GM19193 (cell line): ENCODE results near the gene SGK1.

Experiments
- POLR2A ChIP-seq: IDR thresholded peaks from 4 replicates; pipeline ENCODE4 v1.6.1; 2011; ENCODE audit not compliant: insufficient read depth, insufficient read length; ENCODE audit errors: extremely low read depth

SGK1 gene

DNA sequence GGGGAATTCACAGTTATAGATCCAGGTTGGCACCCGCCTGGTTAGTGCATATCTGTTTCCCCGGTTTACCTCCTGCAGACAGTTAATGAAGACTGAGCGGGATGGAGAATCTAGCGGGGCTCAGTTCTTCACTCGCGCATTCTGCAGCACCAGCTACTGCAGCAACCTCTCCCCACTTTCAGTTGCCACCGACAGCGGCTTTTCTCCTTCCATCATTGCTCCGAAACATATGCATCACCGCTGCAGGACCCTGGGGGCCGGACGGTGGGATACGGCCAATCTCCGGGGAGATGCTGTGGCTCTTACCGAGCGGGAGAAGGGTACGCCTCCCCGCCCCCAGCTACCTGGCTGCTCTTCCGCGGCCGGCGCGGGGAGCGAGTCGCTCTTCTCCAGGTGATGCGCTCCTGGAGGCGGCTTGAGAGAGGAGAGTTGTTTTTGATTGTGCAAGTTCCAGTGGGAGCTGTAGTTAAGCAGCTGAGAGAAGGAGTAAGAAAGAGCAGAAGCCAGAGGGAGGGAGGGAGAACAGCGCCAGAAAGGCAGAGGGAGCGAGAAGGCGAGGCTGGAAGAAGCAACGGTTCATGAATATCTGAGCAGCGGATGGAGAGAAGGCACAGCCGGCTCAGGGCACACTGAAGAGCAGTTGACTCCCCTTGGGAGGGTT, at the start of gene SGK1:
TSS of gene SGK1 (minus strand) at position 642 of the 661 bp plus-strand sequence. CDS start 652 bp downstream, outside the sequence.
- no peak for TF ChIP-seq POLR2A

DNA sequence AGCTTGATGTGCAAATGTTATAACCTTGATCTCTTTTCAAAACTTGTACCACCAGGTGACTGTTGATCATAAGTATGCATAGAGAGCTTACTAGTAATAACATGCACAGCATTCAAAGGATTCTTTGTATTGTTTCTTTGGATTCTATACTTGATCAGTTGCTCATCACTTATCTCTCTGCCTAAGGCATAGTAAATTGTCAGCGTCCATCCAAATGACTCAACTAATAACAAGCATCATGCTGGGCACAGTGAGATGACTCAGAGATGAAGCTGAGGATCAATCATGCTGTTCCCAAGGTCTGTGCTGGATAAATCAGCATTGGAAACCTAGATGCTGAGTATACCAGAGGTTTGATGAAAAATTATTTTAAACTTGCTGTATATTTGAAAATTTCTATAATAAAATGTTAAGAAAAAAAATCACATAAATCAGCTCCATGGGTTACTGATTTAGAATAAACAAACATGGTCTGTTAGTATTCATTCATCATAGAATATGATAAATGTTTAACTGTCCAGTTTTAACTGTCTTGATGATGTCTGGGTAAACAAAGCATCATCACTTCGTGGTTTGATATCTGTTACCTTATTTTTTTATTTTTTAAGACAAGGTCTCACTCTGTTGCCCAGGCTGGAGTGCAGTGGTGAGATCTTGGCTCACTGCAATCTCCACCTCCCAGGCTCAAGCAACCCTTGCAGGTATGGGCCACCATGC, 45.6 kb upstream of the SGK1 start:
- no peak for TF ChIP-seq POLR2A

DNA sequence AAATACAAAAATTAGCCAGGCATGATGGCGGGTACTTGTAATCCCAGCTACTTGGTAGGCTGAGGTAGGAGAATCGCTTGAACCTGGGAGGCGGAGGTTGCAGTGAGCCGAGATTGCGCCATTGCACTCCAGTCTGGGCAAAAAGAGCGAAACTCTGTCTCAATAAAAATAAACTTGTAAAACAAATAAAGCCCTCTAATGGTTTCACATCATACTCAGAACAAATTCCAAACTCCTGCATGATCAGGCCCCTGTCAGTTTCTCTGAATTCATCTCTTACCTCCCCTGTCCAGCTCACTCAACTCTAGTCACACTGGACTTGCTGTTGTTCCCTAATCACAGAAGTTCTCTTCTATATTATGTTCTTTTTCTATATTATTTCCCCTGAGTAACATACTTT, 43.1 kb upstream of the SGK1 start:
- TF ChIP-seq POLR2A, result no peak

DNA sequence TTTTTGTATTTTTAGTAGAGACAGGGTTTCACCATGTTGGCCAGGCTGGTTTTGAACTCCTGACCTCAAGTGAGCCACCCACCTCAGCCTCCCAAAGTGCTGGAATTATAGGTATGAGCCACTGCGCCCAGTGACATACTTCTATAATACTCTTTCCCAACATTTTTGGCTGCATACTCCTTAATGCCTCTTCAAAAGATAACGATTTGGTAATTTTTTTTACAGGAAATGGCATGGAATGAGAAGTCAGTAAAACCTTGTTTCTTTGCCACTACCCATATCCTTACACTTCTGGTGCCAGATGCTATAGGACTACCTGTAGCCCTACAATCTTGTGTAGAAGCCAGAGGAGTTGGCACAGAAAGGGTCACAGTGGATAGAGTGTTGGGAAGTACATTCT, 41.4 kb upstream of the SGK1 start:
- no peak for TF ChIP-seq POLR2A

DNA sequence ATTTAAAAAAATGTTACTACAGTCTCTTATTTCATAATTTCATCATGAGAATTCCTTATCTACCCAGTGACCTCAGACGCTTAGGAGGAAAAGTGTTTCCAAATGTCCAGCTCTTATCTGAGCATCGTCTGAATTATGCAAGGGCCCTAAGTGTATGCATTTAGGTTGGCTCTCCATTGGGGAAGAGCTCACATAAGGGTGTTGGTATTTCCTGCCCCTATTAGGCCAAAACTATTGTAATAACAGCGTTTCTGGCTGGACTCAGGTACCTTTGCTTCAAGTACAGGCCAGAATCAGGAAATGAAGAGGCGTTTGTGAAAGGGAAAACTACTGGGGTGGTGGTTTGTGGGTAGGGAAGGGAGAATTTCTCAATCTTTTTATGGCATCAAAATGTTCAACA, 40.4 kb upstream of the SGK1 start:
- no peak for TF ChIP-seq POLR2A

DNA sequence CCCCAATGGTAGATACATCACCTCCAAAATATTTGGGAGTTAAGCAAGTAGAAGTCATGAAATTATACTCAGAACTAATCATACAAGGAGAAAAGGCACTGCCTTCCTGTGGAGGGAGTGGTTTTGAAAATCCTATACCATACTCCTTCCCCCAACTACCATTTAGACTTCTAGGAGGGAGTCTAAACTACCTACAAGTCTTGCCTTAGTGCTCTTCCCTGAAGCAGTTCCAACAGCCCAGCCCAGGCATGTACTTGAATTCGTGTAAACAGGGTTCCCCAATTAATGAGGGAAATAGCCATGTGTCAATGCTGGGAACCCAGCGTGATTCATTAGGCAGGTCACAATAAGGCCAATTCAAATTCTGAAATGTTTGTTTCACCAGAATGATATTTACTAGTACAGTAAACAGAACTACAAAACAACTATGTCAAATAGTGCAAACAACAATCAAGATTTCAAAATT, 39.1 kb upstream of the SGK1 start:
- no peak for TF ChIP-seq POLR2A

DNA sequence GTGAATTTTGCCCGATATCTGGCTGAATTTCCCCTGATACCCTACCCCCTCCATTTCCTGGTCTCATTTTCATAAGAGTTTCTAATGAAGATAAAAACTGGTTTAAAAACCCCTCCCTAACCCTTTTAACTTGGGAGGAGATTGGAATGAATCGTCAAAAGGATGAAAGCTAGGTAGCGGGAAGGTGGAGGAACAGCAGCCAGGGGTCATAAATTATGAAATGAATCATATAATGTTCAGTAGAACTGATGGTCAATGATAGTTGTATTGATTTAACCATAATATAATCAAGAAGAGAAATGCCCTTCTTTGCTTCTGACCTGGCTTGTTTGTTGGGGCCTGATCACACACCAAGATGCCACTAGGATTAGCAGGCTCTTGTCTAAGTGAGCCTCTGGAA, 38.5 kb upstream of the SGK1 start:
- TF ChIP-seq POLR2A, result no peak

DNA sequence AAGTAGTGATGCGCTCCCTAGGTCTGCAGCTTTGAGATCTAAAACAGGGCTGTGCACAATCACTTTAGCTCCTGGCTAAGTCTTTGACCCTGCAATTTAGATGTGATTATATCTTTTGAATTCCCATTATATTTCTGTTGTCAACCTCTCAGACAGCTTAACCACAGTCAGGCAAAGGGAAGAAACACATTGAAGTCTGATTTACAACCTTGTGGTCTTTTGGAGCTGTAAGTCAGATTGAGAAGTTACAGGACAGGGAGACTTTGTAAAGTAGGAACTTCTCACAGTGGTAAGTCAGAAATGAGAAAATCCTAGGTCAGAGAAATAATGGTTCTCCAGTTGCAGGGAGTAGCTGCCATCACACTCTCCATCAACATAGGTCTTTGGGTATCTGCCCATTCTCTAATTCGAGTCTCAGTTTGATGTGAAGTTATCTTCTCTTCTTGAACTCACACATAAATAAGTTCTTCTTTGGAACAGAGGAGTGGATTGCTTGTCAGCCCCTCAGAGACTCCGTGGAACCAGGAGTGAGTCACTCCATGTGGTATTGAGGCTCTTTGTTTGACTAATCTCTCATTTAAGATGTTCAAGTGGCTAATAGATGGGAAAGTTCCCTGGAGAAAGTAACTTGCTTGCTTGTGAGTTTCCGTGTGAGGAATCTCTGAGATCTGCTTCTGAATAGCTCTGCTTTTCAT, 35.0 kb upstream of the SGK1 start:
- TF ChIP-seq POLR2A, result no peak

DNA sequence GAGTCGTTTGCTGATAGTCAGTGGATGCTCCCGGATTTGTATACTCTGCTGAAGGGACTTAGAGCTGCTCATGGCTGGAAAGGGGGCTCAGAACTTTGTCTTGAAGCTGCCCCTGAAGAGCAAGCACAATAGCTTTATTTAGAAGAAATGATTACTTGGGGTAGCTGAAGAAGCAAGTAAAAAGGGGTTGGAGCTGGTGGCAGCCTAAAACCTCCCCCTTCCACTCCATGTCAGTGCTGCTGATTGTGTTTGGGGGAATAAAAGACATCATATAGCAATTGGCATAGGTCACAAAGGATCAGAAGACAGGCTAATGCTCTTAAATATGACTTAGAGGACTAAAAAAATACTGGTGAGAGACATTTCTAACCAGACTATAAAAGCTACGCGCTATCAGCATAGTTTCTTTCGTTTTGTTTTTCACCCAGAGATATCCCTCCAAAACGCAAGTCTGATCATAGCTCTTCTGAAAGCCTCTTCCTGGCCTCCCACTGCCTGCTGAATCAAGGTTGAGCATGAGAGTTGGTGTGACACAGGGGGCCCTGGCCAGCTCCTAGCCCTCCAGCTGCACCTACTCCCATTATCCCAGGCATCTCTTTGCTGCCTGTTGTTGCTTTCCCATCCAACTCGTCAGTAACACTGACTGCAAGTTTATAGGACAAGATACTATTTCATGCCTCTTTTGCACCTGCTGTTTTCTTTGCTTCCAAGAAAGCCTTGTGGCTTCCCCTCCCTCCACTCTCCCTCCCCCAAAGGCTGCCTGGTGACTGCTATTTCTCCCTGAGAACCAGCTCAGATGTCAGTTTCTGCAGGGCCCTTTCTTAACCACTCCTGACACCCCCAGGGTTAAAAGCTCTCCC, 33.9 kb upstream of the SGK1 start:
- TF ChIP-seq POLR2A, result no peak

DNA sequence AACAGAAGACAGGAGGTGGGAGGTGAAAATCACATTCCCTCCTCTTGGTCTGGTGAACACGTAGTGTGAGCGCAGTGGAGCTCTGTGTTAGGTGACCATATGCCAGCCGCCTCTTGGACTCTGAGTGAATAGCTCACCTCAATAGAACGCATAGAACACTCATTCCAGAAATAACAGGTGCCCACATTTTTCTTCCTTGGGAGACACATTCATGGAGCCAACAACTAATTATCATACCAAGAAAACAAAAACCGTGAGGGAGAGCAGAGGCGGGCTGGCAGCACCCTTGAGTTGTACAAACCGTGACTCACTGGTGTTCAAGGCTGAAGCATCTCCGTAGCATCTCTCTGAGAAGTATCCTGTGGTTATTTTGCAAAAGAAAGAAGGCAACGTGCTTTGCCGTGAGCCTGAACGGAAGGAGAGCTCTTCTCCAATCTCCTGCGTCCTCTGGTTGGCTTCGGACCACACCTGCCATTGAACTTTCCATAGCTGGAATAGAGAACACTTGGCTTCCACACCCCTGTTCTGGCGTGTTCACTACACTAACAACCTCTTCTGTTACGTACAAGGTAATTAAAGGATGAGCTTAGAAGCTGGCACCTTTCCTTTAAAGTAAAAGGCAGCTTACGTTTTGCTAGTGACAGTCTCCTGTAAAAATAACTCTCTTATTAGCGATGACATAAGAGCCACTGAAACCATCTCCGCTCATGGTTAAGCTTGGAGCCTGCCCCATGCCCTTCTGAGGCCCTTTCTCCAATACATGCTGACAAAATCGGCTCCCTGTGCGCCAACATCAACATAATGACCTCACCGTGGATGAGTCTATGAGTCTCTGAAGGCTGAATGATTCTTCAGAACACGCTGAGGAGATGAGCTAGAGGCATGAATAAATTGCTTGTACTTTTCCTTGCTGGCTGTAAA, 30.2 kb upstream of the SGK1 start:
- no peak for TF ChIP-seq POLR2A

DNA sequence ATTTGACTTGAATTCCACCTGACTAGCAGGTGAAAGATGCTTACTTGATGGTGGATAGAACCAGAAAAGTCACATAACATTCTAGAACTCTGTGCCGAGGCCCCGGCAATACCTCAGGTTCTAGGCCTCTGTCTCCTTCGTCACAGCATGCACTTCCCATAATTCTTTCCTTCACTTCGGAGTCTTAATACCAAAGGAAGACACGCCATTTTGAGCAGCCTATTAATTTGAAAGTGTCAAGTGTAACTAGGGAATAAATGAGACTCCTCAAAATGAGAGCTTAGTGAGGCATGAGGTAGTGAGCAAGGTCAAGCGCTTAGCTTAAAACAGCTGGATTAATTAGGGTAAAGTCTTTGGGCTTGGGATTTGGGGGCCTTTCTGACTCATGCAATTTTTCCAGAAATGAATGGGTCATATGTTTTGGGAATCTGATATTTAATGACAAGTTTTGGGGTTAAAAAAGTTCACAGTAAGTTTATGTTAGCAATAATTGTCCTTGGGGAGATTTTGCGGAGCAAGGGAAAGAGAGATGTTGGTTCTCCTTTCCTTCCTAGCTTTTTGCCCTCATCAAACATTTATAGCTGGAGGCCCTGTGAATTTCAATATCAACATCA, 29.1 kb upstream of the SGK1 start:
- no peak for TF ChIP-seq POLR2A

DNA sequence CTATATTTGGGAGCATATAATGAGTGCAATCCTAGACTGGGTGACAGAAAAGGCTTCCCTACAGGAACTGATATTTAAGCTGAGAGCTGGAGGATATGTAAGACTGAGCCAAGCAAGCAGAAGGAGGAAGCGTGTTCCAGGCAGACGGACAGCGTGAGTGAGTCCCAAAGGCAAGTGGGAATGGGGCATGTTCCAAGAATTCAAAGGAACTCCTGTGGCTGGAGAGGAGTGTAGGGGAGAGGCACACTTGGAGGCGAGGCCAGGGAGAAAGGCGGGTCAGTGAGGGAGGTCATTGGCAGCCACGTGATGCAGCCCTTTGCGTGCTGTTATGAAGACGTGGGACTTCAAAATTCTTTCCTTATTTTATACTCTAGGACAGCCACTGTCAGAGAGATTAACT, 27.9 kb upstream of the SGK1 start:
- no peak for TF ChIP-seq POLR2A

DNA sequence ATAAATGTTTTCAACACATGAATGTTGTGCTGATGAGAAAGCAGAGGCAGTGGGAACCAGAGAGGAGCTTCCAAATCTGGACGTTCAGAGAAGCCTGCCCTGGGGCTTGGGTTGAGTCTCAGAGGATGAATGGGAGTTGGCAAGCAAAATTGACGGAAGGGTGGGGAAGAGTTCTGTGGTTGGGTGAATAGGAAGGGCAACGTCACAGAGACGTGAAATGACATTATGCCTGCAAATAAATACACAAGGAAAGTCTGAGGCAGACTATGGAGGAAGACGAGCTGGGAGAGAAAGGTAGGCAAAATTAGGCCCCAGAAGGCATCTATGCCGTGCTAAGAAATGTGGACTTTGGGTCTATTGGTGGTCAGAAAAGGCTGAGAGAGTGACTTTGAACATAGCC, 25.2 kb upstream of the SGK1 start:
- no peak for TF ChIP-seq POLR2A
